DND-41 (cell line): ENCODE results near the gene NELFB.

ENCODE experiments used
- ATAC-seq: fragments of 200-7000 bp; cut with Tn5 transposase; 3 replicates; pipeline ENCODE4 v1.9.1; 2021; ENCODE audit warnings: low read depth; ENCODE audit not compliant: insufficient read depth
- DNase-seq: peaks from one replicate; pipeline ENCODE4 v3.0.0-alpha.2; 2020
- H2AFZ ChIP-seq: 2 replicates; pipeline ENCODE4 v1.6.0; 2012; ENCODE audit warnings: low read depth, low read length
- H3K27ac ChIP-seq: 2 replicates; pipeline ENCODE4 v1.5.1; 2012; ENCODE audit warnings: low read length, inconsistent platforms
- H3K27me3 ChIP-seq: fragments of 200-600 bp; sonication (generic); 2 replicates; pipeline ENCODE4 v1.6.0; 2012; ENCODE audit warnings: low read length, mild to moderate bottlenecking, inconsistent platforms; ENCODE audit not compliant: insufficient read depth, poor library complexity
- H3K36me3 ChIP-seq: 2 replicates; pipeline ENCODE4 v1.5.1; 2012; ENCODE audit warnings: low read length, inconsistent platforms; ENCODE audit not compliant: insufficient read depth
- H3K4me1 ChIP-seq: 2 replicates; pipeline ENCODE4 v1.5.1; 2012; ENCODE audit warnings: mild to moderate bottlenecking, low read length; ENCODE audit not compliant: insufficient read depth
- H3K4me2 ChIP-seq: 2 replicates; pipeline ENCODE4 v1.6.0; 2012; ENCODE audit warnings: mild to moderate bottlenecking, moderate library complexity, low read length, inconsistent platforms; ENCODE audit not compliant: insufficient read depth
- H3K4me3 ChIP-seq, 2 experiments: fragments of 200-600 bp in 1 of 2; shearing (Covaris generic) in 1 of 2; 2 replicates each; pipeline ENCODE4 v1.5.1; 2012 to 2016; ENCODE audit warnings: inconsistent platforms in 2 of 2, low read length in 2 of 2, mild to moderate bottlenecking in 2 of 2, low read depth in 1 of 2, moderate library complexity in 1 of 2
- H3K79me2 ChIP-seq: 2 replicates; pipeline ENCODE4 v1.6.0; 2012; ENCODE audit warnings: low read length, inconsistent platforms; ENCODE audit not compliant: insufficient read depth
- H3K9ac ChIP-seq: 2 replicates; pipeline ENCODE4 v1.6.0; 2012; ENCODE audit warnings: low read depth, mild to moderate bottlenecking, inconsistent platforms, low read length, moderate library complexity
- H3K9me3 ChIP-seq: 2 replicates; pipeline ENCODE4 v1.5.1; 2012; ENCODE audit warnings: low read length, moderate library complexity, mild to moderate bottlenecking, inconsistent platforms; ENCODE audit not compliant: insufficient read depth, severe bottlenecking
- H4K20me1 ChIP-seq: 2 replicates; pipeline ENCODE4 v1.6.0; 2012; ENCODE audit warnings: low read length; ENCODE audit not compliant: insufficient read depth
- CTCF ChIP-seq: IDR thresholded peaks from 2 replicates; pipeline ENCODE4 v1.5.1; 2012; ENCODE audit warnings: borderline replicate concordance, low read length, moderate library complexity, mild to moderate bottlenecking; ENCODE audit not compliant: poor library complexity, severe bottlenecking; ENCODE audit errors: extremely low read depth
- EZH2 ChIP-seq: IDR thresholded peaks from 3 replicates; pipeline ENCODE4 v1.6.1; 2012; ENCODE audit warnings: borderline replicate concordance, low read depth, mild to moderate bottlenecking, moderate library complexity, low read length, inconsistent platforms; ENCODE audit not compliant: severe bottlenecking

NELFB gene

GRCh38 chr9:137311986-137312851 lies 57.1 kb downstream of the NELFB start:
- Histone ChIP-seq H3K4me3 (no peak overlapping the region), H4K20me1 (no peaks in the 10 kb centered on the region), H3K9ac (no peak overlapping the region), H3K4me2 (no peak overlapping the region), H3K4me1 (no peaks in the 10 kb centered on the region), H3K27me3 (no peaks in the 10 kb centered on the region), H2AFZ (no peak overlapping the region), H3K36me3 (no peaks in the 10 kb centered on the region), H3K27ac (no peak overlapping the region), H3K9me3 (no peaks in the 10 kb centered on the region), H3K79me2 (no peaks in the 10 kb centered on the region)
- DNase-seq (no peak), ATAC-seq (no peak)
- TF ChIP-seq CTCF (no peak), EZH2 (no peak)

- TF ChIP-seq EZH2, result no peak
- TF ChIP-seq CTCF, result no peak
- H3K4me3 ChIP-seq, result no peak overlapping the region
- H3K27me3 ChIP-seq, result no peaks in the 10 kb centered on the region
- DNase-seq, result no peak
- H3K9me3 ChIP-seq, result no peaks in the 10 kb centered on the region
- no peak overlapping the region for H3K27ac ChIP-seq
- no peak overlapping the region for H3K9ac ChIP-seq
- no peaks in the 10 kb centered on the region for H4K20me1 ChIP-seq
- H2AFZ ChIP-seq, result no peak overlapping the region
- H3K4me2 ChIP-seq, result no peak overlapping the region
- H3K79me2 ChIP-seq, result no peaks in the 10 kb centered on the region
- no peak for ATAC-seq
- H3K36me3 ChIP-seq, result no peaks in the 10 kb centered on the region
- no peaks in the 10 kb centered on the region for H3K4me1 ChIP-seq
Observed at GRCh38 chr9:137312852-137313325, 57.8 kb downstream of the NELFB start.

GRCh38 chr9:137313326-137313936 lies 58.3 kb downstream of the NELFB start:
- Histone ChIP-seq H4K20me1 (no peaks in the 10 kb centered on the region), H3K79me2 (no peaks in the 10 kb centered on the region), H2AFZ (no peak overlapping the region), H3K4me3 (no peak overlapping the region), H3K9ac (no peak overlapping the region), H3K36me3 (no peaks in the 10 kb centered on the region), H3K27ac (no peak overlapping the region), H3K27me3 (no peaks in the 10 kb centered on the region), H3K4me1 (no peaks in the 10 kb centered on the region), H3K4me2 (no peak overlapping the region), H3K9me3 (no peaks in the 10 kb centered on the region)
- TF ChIP-seq EZH2 (no peak), CTCF (no peak)
- DNase-seq (no peak), ATAC-seq (no peak)
